IPS DF 6.9 (cell line): ENCODE results near the gene TTF2.

ENCODE experiments used
- DNase-seq: peaks from one replicate; pipeline ENCODE4 v3.0.0-alpha.2; 2013; ENCODE audit warnings: low read depth, low spot score
- H3K27ac ChIP-seq: one replicate; pipeline ENCODE4 v1.5.1; 2013; ENCODE audit warnings: low read length, control low read depth
- H3K27me3 ChIP-seq: 2 replicates; pipeline ENCODE4 v1.6.1; 2013; ENCODE audit warnings: mild to moderate bottlenecking, low read length; ENCODE audit not compliant: control insufficient read depth, insufficient read depth
- H3K36me3 ChIP-seq: 2 replicates; pipeline ENCODE4 v1.6.1; 2013; ENCODE audit warnings: low read length; ENCODE audit not compliant: control insufficient read depth, insufficient read depth
- H3K4me1 ChIP-seq: 2 replicates; pipeline ENCODE4 v1.6.1; 2013; ENCODE audit warnings: low read length; ENCODE audit not compliant: control insufficient read depth, insufficient read depth
- H3K4me3 ChIP-seq: 2 replicates; pipeline ENCODE4 v1.5.1; 2013; ENCODE audit warnings: mild to moderate bottlenecking, low read length
- H3K9me3 ChIP-seq: 2 replicates; pipeline ENCODE4 v1.6.1; 2013; ENCODE audit warnings: low read length, inconsistent platforms; ENCODE audit not compliant: control insufficient read depth, insufficient read depth
- WGBS: extraction: QIAGEN DNeasy Blood & Tissue Kit; methylation state at CpG from one replicate; pipeline ENCODE4 v1.1.7; 2013; ENCODE audit warnings: mixed read lengths, missing lambda C conversion rate; ENCODE audit not compliant: insufficient read length, insufficient coverage; 5-methylcytosine and 5-hydroxymethylcytosine counted together

The TTF2 gene

DNA sequence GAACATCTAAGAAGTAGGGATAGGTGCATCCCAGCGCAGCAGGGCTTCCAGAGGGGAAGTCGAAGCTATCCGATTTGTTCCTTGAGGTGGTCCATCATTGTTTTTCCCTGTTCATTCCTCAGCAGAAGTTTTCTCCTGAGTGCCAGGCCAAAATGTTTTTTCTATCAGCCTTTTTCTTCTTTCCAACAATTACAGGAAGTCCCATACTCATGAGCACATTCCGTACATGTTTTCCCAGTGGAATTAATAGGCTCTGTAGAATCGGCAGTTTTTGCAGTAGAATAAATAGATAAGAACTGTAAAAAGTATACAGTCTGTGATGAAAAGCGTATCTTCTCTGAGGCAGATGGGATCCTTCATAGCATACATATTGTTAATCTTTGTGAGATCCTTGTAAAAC, 33.8 kb upstream of the TTF2 start:
- no peaks in the 10 kb centered on the region for H3K27me3 ChIP-seq
- no peak overlapping the region for H3K27ac ChIP-seq
- no CpG with 5 or more reads among the region's 6 CpGs for WGBS
- no peaks in the 10 kb centered on the region for H3K4me1 ChIP-seq
- H3K9me3 ChIP-seq: no peaks in the 10 kb centered on the region
- no peaks in the 10 kb centered on the region for H3K36me3 ChIP-seq
- H3K4me3 ChIP-seq: no peak overlapping the region
- no peak for DNase-seq

DNA sequence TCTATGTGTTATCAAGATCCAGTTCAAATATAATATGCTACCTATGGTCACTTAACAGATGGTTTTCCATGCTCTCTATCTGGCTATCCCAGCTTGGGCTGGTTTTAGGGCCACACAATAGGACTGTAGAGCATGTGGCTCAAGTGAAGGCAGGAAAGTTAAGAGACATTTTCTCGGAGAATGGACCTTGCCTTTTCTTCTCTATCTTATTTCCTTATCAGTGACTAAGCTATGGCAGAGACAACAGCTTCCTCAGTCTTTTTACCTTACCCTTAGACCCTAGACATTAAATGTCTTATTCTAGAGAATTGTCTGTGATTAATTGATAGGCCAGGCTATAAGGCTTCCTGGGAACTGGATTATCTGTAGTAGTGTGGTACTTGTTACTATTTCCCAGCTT, 30.4 kb upstream of the TTF2 start:
- Histone ChIP-seq H3K27ac (no peak overlapping the region), H3K27me3 (no peaks in the 10 kb centered on the region), H3K4me1 (no peaks in the 10 kb centered on the region), H3K4me3 (no peak overlapping the region), H3K36me3 (no peaks in the 10 kb centered on the region), H3K9me3 (no peaks in the 10 kb centered on the region)
- no peak for DNase-seq
- WGBS: no CpG with 5 or more reads among the region's 1 CpG

DNA sequence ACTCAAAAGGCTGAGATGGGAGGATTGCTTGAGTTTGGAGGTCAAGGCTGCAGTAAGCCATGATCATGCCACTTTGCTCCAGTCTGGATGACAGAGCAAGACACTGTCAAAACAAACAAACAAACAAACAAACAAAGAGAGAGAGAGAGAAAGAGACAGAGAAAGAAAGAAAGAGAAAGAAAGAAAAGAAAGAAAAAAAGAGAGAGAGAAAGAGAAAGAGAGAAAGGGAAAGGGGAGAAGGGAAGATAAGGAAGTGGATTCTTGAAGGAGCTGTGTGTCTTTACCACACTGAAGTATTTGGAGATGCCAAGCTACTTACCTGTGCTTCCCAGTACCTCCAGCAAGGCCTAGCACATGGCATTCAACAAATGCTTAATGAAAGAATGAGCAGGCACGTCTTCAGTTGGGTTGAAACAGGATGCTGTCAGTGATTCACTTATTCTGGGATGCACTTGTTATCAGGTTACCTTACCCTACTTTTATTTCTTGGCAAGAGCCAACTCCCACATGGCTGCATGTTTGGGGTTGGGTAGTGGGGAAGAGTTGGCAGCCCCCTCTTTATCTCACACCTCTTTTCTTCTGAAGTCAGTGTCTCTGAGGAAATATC, 29.8 kb upstream of the TTF2 start:
- H3K4me1 ChIP-seq: no peaks in the 10 kb centered on the region
- H3K4me3 ChIP-seq: no peak overlapping the region
- no peaks in the 10 kb centered on the region for H3K9me3 ChIP-seq
- no peak for DNase-seq
- H3K27ac ChIP-seq: no peak overlapping the region
- no peaks in the 10 kb centered on the region for H3K27me3 ChIP-seq
- no CpG with 5 or more reads among the region's 1 CpG for WGBS
- H3K36me3 ChIP-seq: no peaks in the 10 kb centered on the region

DNA sequence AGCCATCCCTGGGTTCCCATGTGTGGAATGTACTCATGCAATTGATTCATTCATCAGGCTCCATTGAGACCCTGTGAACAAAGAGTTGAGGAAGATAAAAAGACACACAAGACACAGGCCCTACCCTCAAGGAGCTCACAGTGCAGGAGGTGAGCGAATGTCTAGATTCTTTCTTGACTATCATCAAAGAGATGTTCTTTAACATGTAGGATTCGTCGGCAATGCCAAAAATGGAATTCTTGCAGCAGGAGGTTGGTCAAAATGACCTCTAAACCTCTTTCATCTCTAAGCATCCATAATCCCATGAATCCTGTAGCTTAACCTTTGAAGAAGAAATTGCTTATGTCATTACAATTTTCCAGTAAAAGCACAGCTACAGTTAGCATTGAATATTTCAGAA, 27.9 kb upstream of the TTF2 start:
- Histone ChIP-seq H3K36me3 (no peaks in the 10 kb centered on the region), H3K4me1 (no peaks in the 10 kb centered on the region), H3K27me3 (no peaks in the 10 kb centered on the region), H3K27ac (no peak overlapping the region), H3K4me3 (no peak overlapping the region), H3K9me3 (no peaks in the 10 kb centered on the region)
- no peak for DNase-seq
- WGBS: no CpG with 5 or more reads among the region's 3 CpGs

DNA sequence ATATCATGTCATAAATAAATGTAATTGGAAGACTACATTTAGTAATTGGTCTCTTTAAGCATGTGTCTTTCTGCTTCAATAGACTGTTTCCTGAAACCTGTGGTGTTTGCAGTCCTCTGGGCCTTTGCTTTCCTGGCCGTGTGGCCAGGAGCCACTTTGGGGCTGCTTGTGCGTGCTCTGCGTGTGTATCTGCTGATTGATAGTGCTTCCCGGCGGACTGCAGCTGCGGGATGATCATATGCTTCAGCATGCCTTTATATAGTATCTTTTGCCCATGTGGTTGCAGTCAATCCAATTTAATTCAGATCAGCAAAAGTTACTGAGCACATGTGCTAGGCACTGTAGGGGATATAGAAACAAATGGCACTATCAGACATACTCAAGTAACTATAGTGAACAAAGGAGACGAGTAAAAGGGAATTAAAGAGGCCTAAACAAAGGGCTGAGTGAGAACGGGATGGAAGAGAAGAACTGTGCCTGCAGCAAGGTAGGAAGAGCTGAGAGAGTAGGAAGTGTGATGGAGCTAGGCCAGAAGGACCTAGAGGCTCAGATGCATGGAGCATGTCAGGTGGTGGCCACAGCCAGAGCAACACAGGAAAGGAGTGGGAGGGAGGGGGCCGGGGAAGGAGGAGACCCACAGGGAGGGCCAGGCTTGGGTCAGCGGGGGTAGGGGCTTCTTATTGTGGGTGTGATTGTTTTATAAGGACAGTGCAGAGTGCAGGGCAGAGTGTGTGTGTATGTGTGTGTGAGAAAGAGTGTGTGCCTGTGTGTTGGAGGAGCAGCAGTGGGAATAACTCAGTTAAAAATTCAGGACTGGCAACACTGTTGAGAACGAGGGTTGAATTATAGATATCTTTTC, 27.2 kb upstream of the TTF2 start:
- no CpG with 5 or more reads among the region's 11 CpGs for WGBS
- no peak overlapping the region for H3K27ac ChIP-seq
- no peaks in the 10 kb centered on the region for H3K27me3 ChIP-seq
- no peak overlapping the region for H3K4me3 ChIP-seq
- H3K36me3 ChIP-seq: no peaks in the 10 kb centered on the region
- no peak for DNase-seq
- H3K9me3 ChIP-seq: no peaks in the 10 kb centered on the region
- H3K4me1 ChIP-seq: no peaks in the 10 kb centered on the region

DNA sequence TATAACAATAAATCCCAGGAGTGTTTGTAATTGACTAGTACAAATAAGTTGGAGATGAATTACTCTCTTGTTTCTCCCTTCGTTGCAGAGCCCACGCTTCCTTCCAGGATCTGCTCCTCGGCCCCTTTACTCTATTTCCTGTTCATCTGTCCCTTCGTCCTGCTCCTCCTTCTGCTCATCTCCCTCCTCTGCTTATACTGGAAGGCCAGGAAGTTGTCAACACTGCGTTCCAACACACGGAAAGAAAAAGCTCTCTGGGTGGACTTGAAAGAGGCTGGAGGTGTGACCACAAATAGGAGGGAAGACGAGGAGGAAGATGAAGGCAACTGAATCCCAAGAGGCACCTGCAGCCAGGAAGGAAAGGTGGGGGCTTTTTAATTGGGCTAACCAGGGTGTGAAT, 26.4 kb upstream of the TTF2 start:
- H3K4me3 ChIP-seq: no peak overlapping the region
- H3K27me3 ChIP-seq: no peaks in the 10 kb centered on the region
- H3K9me3 ChIP-seq: no peaks in the 10 kb centered on the region
- H3K27ac ChIP-seq: no peak overlapping the region
- WGBS: no CpG with 5 or more reads among the region's 7 CpGs
- H3K36me3 ChIP-seq: no peaks in the 10 kb centered on the region
- DNase-seq: no peak
- H3K4me1 ChIP-seq: no peaks in the 10 kb centered on the region; the same call in 1 of the 2 replicates

DNA sequence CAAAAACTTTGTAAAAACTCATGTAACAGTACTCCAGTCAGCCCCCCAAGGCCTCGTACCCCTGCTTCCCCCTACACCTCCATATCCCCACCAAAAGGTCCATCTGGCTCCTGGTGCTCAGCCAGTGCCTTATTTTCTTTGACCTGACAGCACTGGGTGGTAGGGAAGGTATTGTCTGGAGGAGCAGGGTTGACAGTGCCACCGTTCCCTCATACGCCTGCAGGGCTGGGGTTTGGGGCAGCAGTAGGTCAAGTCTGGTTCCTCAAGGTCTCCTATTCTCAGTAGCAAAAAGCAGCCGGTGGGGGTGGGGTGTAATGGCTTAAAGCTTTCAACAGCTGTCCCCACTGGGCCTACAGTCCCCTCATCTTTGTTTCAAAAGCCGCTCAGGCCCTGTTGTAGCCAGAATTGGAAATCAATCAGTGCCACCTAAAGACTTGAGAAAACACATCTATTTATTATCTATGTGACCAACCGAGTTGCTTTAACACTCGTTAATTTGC, 25.3 kb upstream of the TTF2 start:
- Histone ChIP-seq H3K36me3 (no peaks in the 10 kb centered on the region), H3K27ac (no peak overlapping the region), H3K27me3 (no peaks in the 10 kb centered on the region), H3K4me3 (no peak overlapping the region), H3K4me1 (no peaks in the 10 kb centered on the region; the same call in 1 of the 2 replicates), H3K9me3 (no peaks in the 10 kb centered on the region)
- no CpG with 5 or more reads among the region's 7 CpGs for WGBS
- DNase-seq: no peak

DNA sequence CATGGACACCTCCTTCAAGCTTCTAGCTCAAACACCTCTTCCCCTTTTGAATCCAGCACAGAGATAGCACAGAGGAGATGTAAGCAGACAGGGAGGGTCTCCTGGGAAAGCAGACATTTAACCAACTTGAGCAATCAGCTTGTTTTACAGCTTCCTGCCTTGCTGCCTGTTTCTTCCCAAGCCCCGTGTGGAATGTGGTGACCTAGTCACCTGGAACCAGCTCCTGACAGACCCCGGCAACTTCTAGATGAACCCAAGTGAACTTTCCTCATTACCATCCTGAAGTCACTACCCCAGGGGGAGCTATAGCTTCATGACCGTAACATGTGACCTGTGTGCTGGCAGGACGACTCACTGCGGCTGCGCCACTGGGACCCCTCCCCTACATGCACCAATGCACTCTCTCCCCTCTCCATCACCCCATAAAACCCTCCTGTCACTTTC, 24.1 kb upstream of the TTF2 start:
- WGBS: no CpG with 5 or more reads among the region's 6 CpGs
- no peak overlapping the region for H3K27ac ChIP-seq
- no peak overlapping the region for H3K4me3 ChIP-seq
- no peaks in the 10 kb centered on the region; the same call in 1 of the 2 replicates for H3K4me1 ChIP-seq
- no peaks in the 10 kb centered on the region for H3K36me3 ChIP-seq
- no peak for DNase-seq
- H3K27me3 ChIP-seq: no peaks in the 10 kb centered on the region
- H3K9me3 ChIP-seq: no peaks in the 10 kb centered on the region

DNA sequence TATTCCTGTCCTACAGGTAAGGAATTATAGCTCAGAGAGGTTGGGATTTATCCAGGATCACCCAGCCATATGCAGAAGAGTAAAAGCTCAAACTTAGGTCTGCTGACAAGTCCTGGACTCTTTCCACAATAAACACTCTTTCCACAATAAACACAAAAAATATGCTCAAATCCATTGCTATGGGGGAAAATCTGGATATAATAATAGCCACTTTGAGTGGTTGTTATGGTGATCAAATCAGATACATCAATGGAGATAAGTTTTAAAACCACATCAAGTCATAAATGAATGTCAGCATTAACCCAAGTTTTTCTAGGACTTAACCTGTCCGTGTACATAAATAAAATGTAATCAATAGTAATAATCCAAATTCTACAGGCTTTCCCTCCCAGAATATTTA, 22.3 kb upstream of the TTF2 start:
- Histone ChIP-seq H3K9me3 (no peaks in the 10 kb centered on the region), H3K27me3 (no peaks in the 10 kb centered on the region), H3K4me1 (no peaks in the 10 kb centered on the region; the same call in 1 of the 2 replicates), H3K27ac (no peak overlapping the region), H3K4me3 (no peak overlapping the region), H3K36me3 (no peaks in the 10 kb centered on the region)
- DNase-seq: no peak
- WGBS: no CpG with 5 or more reads among the region's 1 CpG

DNA sequence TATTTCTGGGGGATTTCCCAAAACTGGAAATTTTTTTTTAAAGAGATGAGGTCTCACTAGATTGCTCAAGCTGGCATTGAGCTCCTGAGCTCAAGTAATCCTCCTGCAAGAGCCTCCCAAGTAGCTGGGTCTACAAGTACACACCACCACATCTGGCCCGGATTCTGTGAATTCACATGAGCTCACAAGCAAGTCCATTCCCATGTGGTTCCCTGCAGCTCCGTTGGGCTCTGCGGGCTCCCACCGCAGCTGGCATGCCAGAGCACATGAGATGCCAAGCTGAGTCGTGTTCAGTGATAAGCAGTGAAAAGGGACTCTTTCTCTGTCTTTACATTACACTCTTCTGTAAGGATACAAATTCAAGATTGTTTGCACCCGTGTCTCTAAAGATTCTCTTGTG, 21.9 kb upstream of the TTF2 start:
- no peak overlapping the region for H3K27ac ChIP-seq
- H3K4me1 ChIP-seq: no peaks in the 10 kb centered on the region; the same call in 1 of the 2 replicates
- WGBS: no CpG with 5 or more reads among the region's 6 CpGs
- no peaks in the 10 kb centered on the region for H3K9me3 ChIP-seq
- H3K27me3 ChIP-seq: no peaks in the 10 kb centered on the region
- H3K36me3 ChIP-seq: no peaks in the 10 kb centered on the region
- no peak overlapping the region for H3K4me3 ChIP-seq
- DNase-seq: no peak
